Spleen (tissue), 11 donors: ENCODE results near the gene WAC. TPM values are rescaled to one million over a fixed set of nuclear protein-coding genes. Genes with fewer than 3 reads are reported as not detected.

Experiments
- DNase-seq: peaks from one replicate; pipeline ENCODE4 v3.0.0-alpha.2; 2020
- H3K27ac ChIP-seq, 8 donors: fragments of 200-600 bp; sonication (generic) in 7 of 8; 1 replicate in 4 of 8; 2 replicates in 4 of 8; pipeline versions ENCODE4 v1.5.0 to v1.8.0; 2016 to 2021; ENCODE audit warnings: inconsistent platforms in 4 of 8, mild to moderate bottlenecking in 4 of 8, moderate library complexity in 1 of 8
- H3K27me3 ChIP-seq, 7 donors: fragments of 200-600 bp; sonication (generic) in 6 of 7; replicated peaks in 1 of 7; 1 replicate in 4 of 7; 2 replicates in 3 of 7; pipeline versions ENCODE4 v1.5.0 to v1.8.0; 2016 to 2021; ENCODE audit warnings: inconsistent platforms in 3 of 7, mild to moderate bottlenecking in 1 of 7
- H3K36me3 ChIP-seq, 6 donors: fragments of 200-600 bp; sonication (generic) in 5 of 6; 1 replicate in 4 of 6; 2 replicates in 2 of 6; pipeline versions ENCODE4 v1.5.0 to v1.8.0; 2016 to 2021; ENCODE audit warnings: inconsistent platforms in 2 of 6
- H3K4me1 ChIP-seq, 6 donors: fragments of 200-600 bp; sonication (generic) in 5 of 6; 1 replicate in 3 of 6; 2 replicates in 3 of 6; pipeline versions ENCODE4 v1.5.0 to v1.8.0; 2016 to 2021; ENCODE audit warnings: inconsistent platforms in 3 of 6
- H3K4me3 ChIP-seq, 8 donors: fragments of 200-600 bp; sonication (generic) in 7 of 8; 1 replicate in 4 of 8; 2 replicates in 4 of 8; pipeline versions ENCODE4 v1.5.0 to v1.8.0; 2016 to 2021; ENCODE audit warnings: inconsistent platforms in 4 of 8, mild to moderate bottlenecking in 4 of 8, moderate library complexity in 2 of 8
- H3K9me3 ChIP-seq, 8 donors: fragments of 200-600 bp; sonication (generic) in 7 of 8; 1 replicate in 4 of 8; 2 replicates in 4 of 8; pipeline versions ENCODE4 v1.5.0 to v1.8.0; 2016 to 2021; ENCODE audit warnings: inconsistent platforms in 4 of 8
- CTCF ChIP-seq, 11 experiments: fragments of 200-600 bp in 7 of 11; fragments of 450-650 bp in 4 of 11; sonication (generic) in 4 of 11; IDR thresholded peaks in 8 of 11; conservative IDR thresholded peaks in 3 of 11; 1 replicate in 7 of 11; 2 replicates in 4 of 11; pipeline versions ENCODE4 v1.4.0 to v1.8.0; 2016 to 2021; ENCODE audit warnings: antibody characterized with exemption in 11 of 11, inconsistent platforms in 4 of 11, mild to moderate bottlenecking in 1 of 11
- POLR2A ChIP-seq, 3 donors: fragments of 450-650 bp; IDR thresholded peaks; one replicate each; pipeline ENCODE4 v1.5.1; 2017; ENCODE audit warnings: antibody characterized with exemption in 3 of 3, mild to moderate bottlenecking in 1 of 3
- POLR2AphosphoS5 ChIP-seq, 3 donors: sonication (generic); formaldehyde crosslinking; IDR thresholded peaks; one replicate each; pipeline ENCODE4 v1.5.1; 2017; ENCODE audit warnings: antibody characterized with exemption in 3 of 3
- WGBS, 5 donors: extraction: QIAGEN DNeasy Blood & Tissue Kit in 3 of 5; methylation state at CpG; one replicate each; pipeline versions ENCODE4 v1.1.5 to v1.1.7; 2013 to 2018; 5-methylcytosine and 5-hydroxymethylcytosine counted together
- intact Hi-C: fragments of 100-400 bp; cut with DNase I; formaldehyde crosslinking; loops from one replicate; pipeline ENCODE4 v1.15.0; 2023; ENCODE audit warnings: low total_unique reads
- polyA plus RNA-seq, 3 donors: library from polyadenylated mRNA; stranded (reverse); fragments of 200-250 nt; gene quantifications; one replicate each; pipeline ENCODE4 v1.2.1, GENCODE V29; 2013
- total RNA-seq, 7 donors: library from RNA; depleted of rRNA in 3 of 7; stranded (reverse); fragments of >200 nt in 3 of 7; fragmentation: NEBNext Ultra II Directional in 4 of 7; extraction: Animal tissue kit (Norgen Biotek cat#: 25700) in 4 of 7; gene quantifications; one replicate each; pipeline versions ENCODE4 v1.1.0 to v1.2.1, GENCODE V29; 2016 to 2021
- donor health status: healthy with polysubstance abuse.
- donor health status: DM: no; HTN: no; CAD: no; lungs with moderate emphysema.
- donor health status: DM: no; HTN: no; CAD: no.
- donor health status: Bipolar disorder and iron deficiency.
- donor health status: healthy.
- donor health status: DM: no; HTN: no; CAD: no.
- donor health status: DM: yes; HTN: yes; CAD: no.

The WAC gene
- total and polyA plus RNA-seq, 10 donors = 29.6 to 181 (median 142) TPM

- WGBS, 5 donors = 89 to 95% (median 93%) methylated on average over 3 of the region's 3 CpGs
- Histone ChIP-seq H3K9me3 (no peaks in the 10 kb centered on the region), H3K36me3 (peaks cover 3 to 100% (median 59%) of the 10 kb centered on the region in 6 donors), H3K4me1 (peaks cover 27 to 100% (median 84%) of the 10 kb centered on the region in 6 donors), H3K27me3 (no peaks in the 10 kb centered on the region), H3K27ac (no peak overlapping the region), H3K4me3 (no peak overlapping the region)
- intact Hi-C loops = no loop called here
- no peak for DNase-seq
- TF ChIP-seq POLR2A (IDR thresholded peaks at IDR 0.05) (no peak), POLR2AphosphoS5 (IDR thresholded peaks at IDR 0.05) (no peak), CTCF (IDR thresholded peaks at IDR 0.05 in 8 of 11, conservative IDR thresholded peaks at IDR 0.05 in 3 of 11) (no peak)
Measured at GRCh38 chr10:28540145-28540544, 7.2 kb downstream of the WAC start.

GRCh38 chr10:28541717-28542365 lies 8.9 kb downstream of the WAC start:
- DNase-seq = no peak
- Histone ChIP-seq H3K36me3 (peaks cover 0 to 100% (median 49%) of the 10 kb centered on the region in 6 donors), H3K4me1 (peaks cover 23 to 100% (median 83%) of the 10 kb centered on the region in 6 donors), H3K9me3 (no peaks in the 10 kb centered on the region), H3K27me3 (no peaks in the 10 kb centered on the region), H3K27ac (peak overlapping the region in 1 of 8 donors; percentile 29), H3K4me3 (no peak overlapping the region)
- no peak for TF ChIP-seq POLR2A (IDR thresholded peaks at IDR 0.05)
- no peak for TF ChIP-seq CTCF (IDR thresholded peaks at IDR 0.05 in 8 of 11, conservative IDR thresholded peaks at IDR 0.05 in 3 of 11)
- no peak for TF ChIP-seq POLR2AphosphoS5 (IDR thresholded peaks at IDR 0.05)
- WGBS, 5 donors = 72 to 83% (median 74%) methylated on average over 3 of the region's 3 CpGs
- intact Hi-C loops = no loop called here

GRCh38 chr10:28542728-28543127 lies 9.8 kb downstream of the WAC start:
- no peak overlapping the region for H3K4me3 ChIP-seq
- intact Hi-C loops = no loop called here
- no peaks in the 10 kb centered on the region for H3K27me3 ChIP-seq
- DNase-seq = no peak
- no peaks in the 10 kb centered on the region for H3K9me3 ChIP-seq
- H3K36me3 ChIP-seq = peaks cover 0 to 100% (median 41%) of the 10 kb centered on the region in 6 donors
- peaks cover 23 to 100% (median 79%) of the 10 kb centered on the region in 6 donors for H3K4me1 ChIP-seq
- peak overlapping the region in 1 of 8 donors; percentile 29 for H3K27ac ChIP-seq
- TF ChIP-seq CTCF (IDR thresholded peaks at IDR 0.05 in 8 of 11, conservative IDR thresholded peaks at IDR 0.05 in 3 of 11) (no peak), POLR2A (IDR thresholded peaks at IDR 0.05) (no peak), POLR2AphosphoS5 (IDR thresholded peaks at IDR 0.05) (no peak)

- H3K27ac ChIP-seq = no peak overlapping the region
- H3K27me3 ChIP-seq = no peaks in the 10 kb centered on the region
- intact Hi-C loops = no loop called here
- no peaks in the 10 kb centered on the region for H3K9me3 ChIP-seq
- TF ChIP-seq CTCF (IDR thresholded peaks at IDR 0.05 in 8 of 11, conservative IDR thresholded peaks at IDR 0.05 in 3 of 11) (no peak), POLR2A (IDR thresholded peaks at IDR 0.05) (no peak), POLR2AphosphoS5 (IDR thresholded peaks at IDR 0.05) (no peak)
- H3K4me1 ChIP-seq = peaks cover 26 to 100% (median 84%) of the 10 kb centered on the region in 6 donors
- H3K4me3 ChIP-seq = no peak overlapping the region
- H3K36me3 ChIP-seq = peaks cover 0 to 100% (median 41%) of the 10 kb centered on the region in 6 donors
- 97 to 99% (median 98%) methylated on average over 5 of the region's 5 CpGs for WGBS, 5 donors
- DNase-seq = no peak
Measured at GRCh38 chr10:28544058-28544457, 11.1 kb downstream of the WAC start.
